SK-N-SH treated with all-trans-retinoic acid at 6 μM for 48 hours (cell line): ENCODE measurements around the gene RASA3.
A peak's percentile ranks its signal among the peaks of the same experiment; 100 is the strongest.
"Not testable (repeated sequence)": the region's sequence is repeated elsewhere in the genome, so short reads cannot be mapped to it uniquely, and the experiment has no call there.

Source experiments
- ATAC-seq: fragments of 200-7000 bp; cut with Tn5 transposase; 3 replicates; pipeline ENCODE4 v1.9.1; 2020; ENCODE audit warnings: mild to moderate bottlenecking, moderate library complexity
- BACH2 ChIP-seq: fragments of 250-450 bp; sonication (Bioruptor Pico); IDR thresholded peaks from 2 replicates; pipeline ENCODE4 v1.9.0; 2021; ENCODE audit warnings: mild to moderate bottlenecking, borderline replicate concordance
- CSDC2 ChIP-seq: fragments of 250-450 bp; sonication (Bioruptor Pico); IDR thresholded peaks from 2 replicates; pipeline ENCODE4 v1.5.0; 2020; ENCODE audit warnings: mild to moderate bottlenecking, moderate library complexity
- ESRRG ChIP-seq: fragments of 250-450 bp; sonication (Bioruptor Pico); IDR thresholded peaks from 2 replicates; pipeline ENCODE4 v1.6.1; 2021; ENCODE audit warnings: mild to moderate bottlenecking
- GLIS3 ChIP-seq: fragments of 250-450 bp; sonication (Bioruptor Pico); IDR thresholded peaks from 2 replicates; pipeline ENCODE4 v1.5.0; 2020; ENCODE audit warnings: mild to moderate bottlenecking, moderate library complexity
- ISL1 ChIP-seq: fragments of 250-450 bp; sonication (Bioruptor Pico); IDR thresholded peaks from 2 replicates; pipeline ENCODE4 v2.1.2; 2022; ENCODE audit warnings: mild to moderate bottlenecking, moderate library complexity
- SNAI2 ChIP-seq: fragments of 250-450 bp; sonication (Bioruptor Pico); IDR thresholded peaks from 2 replicates; pipeline ENCODE4 v1.5.0; 2020; ENCODE audit warnings: mild to moderate bottlenecking, moderate library complexity
- TOX ChIP-seq: fragments of 250-450 bp; sonication (Bioruptor Pico); IDR thresholded peaks from 2 replicates; pipeline ENCODE4 v1.8.0; 2021; ENCODE audit warnings: mild to moderate bottlenecking, moderate library complexity, borderline replicate concordance
- ZC3H10 ChIP-seq: fragments of 250-450 bp; sonication (Bioruptor Pico); IDR thresholded peaks from 2 replicates; pipeline ENCODE4 v1.5.1; 2021; ENCODE audit warnings: mild to moderate bottlenecking, moderate library complexity
- ZFP3 ChIP-seq: fragments of 250-450 bp; sonication (Bioruptor Pico); IDR thresholded peaks from 2 replicates; pipeline ENCODE4 v1.5.0; 2020; ENCODE audit warnings: mild to moderate bottlenecking, moderate library complexity
- ZFP30 ChIP-seq: fragments of 450-650 bp; formaldehyde crosslinking; IDR thresholded peaks from 2 replicates; pipeline ENCODE4 v1.5.0; 2022; ENCODE audit warnings: mild to moderate bottlenecking, moderate library complexity
- ZNF565 ChIP-seq: fragments of 450-650 bp; formaldehyde crosslinking; conservative IDR thresholded peaks from 2 replicates; pipeline ENCODE4 v1.5.0; 2020; ENCODE audit warnings: low read depth, mild to moderate bottlenecking, moderate library complexity
- ZNF8 ChIP-seq: fragments of 450-650 bp; formaldehyde crosslinking; IDR thresholded peaks from 2 replicates; pipeline ENCODE4 v1.5.0; 2020; ENCODE audit warnings: mild to moderate bottlenecking, moderate library complexity
- TF ChIP-seq, protein P1 (sequence below): fragments of 250-450 bp; sonication (Bioruptor Pico); IDR thresholded peaks from 2 replicates; pipeline ENCODE4 v1.8.0; 2020; ENCODE audit warnings: mild to moderate bottlenecking, moderate library complexity, borderline replicate concordance
- TF ChIP-seq, protein P2 (sequence below): fragments of 250-450 bp; sonication (Bioruptor Pico); IDR thresholded peaks from 2 replicates; pipeline ENCODE4 v1.5.1; 2020; ENCODE audit warnings: low read depth, mild to moderate bottlenecking, moderate library complexity
- TF ChIP-seq, protein P3 (sequence below): fragments of 250-450 bp; sonication (Bioruptor Pico); IDR thresholded peaks from 2 replicates; pipeline ENCODE4 v1.5.0; 2020; ENCODE audit warnings: mild to moderate bottlenecking, moderate library complexity
- TF ChIP-seq, protein P4 (sequence below): fragments of 250-450 bp; sonication (Bioruptor Pico); IDR thresholded peaks from 2 replicates; pipeline ENCODE4 v1.5.1; 2021; ENCODE audit warnings: mild to moderate bottlenecking, moderate library complexity

The RASA3 gene

DNA sequence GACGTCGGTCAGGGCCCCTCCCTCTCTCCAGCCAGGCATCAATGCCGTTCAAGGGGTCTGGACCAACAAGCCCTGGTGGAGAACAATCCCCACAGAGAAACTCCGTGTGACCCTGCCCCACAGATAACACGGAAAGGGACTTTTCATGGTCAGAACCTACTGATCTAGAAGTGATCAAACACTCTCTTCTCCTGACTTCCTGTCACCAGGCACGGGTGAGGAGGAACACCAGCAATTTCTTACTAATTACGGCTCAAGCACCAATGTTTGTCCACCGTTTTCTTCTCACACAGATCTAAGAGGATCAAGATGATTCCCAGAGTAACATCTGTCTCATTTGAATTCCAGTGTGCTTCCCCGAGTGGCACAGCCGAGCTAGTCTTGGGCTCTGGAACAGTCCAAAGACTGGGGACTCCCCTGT, 11.8 kb downstream of the RASA3 start:
- ATAC-seq, result no peak
- TF ChIP-seq, protein P1, sequence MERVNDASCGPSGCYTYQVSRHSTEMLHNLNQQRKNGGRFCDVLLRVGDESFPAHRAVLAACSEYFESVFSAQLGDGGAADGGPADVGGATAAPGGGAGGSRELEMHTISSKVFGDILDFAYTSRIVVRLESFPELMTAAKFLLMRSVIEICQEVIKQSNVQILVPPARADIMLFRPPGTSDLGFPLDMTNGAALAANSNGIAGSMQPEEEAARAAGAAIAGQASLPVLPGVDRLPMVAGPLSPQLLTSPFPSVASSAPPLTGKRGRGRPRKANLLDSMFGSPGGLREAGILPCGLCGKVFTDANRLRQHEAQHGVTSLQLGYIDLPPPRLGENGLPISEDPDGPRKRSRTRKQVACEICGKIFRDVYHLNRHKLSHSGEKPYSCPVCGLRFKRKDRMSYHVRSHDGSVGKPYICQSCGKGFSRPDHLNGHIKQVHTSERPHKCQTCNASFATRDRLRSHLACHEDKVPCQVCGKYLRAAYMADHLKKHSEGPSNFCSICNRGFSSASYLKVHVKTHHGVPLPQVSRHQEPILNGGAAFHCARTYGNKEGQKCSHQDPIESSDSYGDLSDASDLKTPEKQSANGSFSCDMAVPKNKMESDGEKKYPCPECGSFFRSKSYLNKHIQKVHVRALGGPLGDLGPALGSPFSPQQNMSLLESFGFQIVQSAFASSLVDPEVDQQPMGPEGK (CRISPR knock-in tag), result no peak
- TF ChIP-seq SNAI2 (no peak), ZFP3 (CRISPR knock-in tag) (no peak), TOX (CRISPR knock-in tag) (no peak), ZNF8 (no peak), CSDC2 (no peak), ISL1 (CRISPR knock-in tag) (no peak), GLIS3 (CRISPR knock-in tag) (no peak)
- TF ChIP-seq, protein P2, sequence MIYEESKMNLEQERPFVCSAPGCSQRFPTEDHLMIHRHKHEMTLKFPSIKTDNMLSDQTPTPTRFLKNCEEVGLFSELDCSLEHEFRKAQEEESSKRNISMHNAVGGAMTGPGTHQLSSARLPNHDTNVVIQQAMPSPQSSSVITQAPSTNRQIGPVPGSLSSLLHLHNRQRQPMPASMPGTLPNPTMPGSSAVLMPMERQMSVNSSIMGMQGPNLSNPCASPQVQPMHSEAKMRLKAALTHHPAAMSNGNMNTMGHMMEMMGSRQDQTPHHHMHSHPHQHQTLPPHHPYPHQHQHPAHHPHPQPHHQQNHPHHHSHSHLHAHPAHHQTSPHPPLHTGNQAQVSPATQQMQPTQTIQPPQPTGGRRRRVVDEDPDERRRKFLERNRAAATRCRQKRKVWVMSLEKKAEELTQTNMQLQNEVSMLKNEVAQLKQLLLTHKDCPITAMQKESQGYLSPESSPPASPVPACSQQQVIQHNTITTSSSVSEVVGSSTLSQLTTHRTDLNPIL (CRISPR knock-in tag), result no peak
- TF ChIP-seq, protein P3, sequence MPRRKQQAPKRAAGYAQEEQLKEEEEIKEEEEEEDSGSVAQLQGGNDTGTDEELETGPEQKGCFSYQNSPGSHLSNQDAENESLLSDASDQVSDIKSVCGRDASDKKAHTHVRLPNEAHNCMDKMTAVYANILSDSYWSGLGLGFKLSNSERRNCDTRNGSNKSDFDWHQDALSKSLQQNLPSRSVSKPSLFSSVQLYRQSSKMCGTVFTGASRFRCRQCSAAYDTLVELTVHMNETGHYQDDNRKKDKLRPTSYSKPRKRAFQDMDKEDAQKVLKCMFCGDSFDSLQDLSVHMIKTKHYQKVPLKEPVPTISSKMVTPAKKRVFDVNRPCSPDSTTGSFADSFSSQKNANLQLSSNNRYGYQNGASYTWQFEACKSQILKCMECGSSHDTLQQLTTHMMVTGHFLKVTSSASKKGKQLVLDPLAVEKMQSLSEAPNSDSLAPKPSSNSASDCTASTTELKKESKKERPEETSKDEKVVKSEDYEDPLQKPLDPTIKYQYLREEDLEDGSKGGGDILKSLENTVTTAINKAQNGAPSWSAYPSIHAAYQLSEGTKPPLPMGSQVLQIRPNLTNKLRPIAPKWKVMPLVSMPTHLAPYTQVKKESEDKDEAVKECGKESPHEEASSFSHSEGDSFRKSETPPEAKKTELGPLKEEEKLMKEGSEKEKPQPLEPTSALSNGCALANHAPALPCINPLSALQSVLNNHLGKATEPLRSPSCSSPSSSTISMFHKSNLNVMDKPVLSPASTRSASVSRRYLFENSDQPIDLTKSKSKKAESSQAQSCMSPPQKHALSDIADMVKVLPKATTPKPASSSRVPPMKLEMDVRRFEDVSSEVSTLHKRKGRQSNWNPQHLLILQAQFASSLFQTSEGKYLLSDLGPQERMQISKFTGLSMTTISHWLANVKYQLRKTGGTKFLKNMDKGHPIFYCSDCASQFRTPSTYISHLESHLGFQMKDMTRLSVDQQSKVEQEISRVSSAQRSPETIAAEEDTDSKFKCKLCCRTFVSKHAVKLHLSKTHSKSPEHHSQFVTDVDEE, result no peak

DNA sequence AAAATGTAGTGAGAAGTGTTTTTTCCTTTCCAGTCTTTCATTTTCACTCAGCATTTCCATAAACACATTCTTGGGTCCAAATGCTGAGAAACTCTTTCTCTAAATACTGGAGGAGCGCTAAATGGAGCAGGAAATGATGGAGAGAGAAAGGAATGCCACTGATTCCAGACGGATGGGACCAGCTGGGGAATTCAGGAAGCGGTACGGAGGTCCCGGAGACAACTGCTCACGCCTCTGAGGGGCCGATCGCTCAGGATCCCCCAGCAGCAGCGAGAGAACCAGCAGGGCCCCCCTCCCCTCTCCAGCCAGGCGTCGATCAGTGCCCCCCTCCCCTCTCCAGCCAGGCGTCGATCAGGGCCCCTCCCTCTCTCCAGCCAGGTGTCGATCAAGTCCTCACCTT, 13.2 kb downstream of the RASA3 start:
- peak; percentile 93 for ATAC-seq
- TF ChIP-seq, protein P2 (CRISPR knock-in tag), result 0 out of 2 replicates have a peak, but pooled peaks have one; percentile 58
- TF ChIP-seq BACH2 (CRISPR knock-in tag), result no peak

DNA sequence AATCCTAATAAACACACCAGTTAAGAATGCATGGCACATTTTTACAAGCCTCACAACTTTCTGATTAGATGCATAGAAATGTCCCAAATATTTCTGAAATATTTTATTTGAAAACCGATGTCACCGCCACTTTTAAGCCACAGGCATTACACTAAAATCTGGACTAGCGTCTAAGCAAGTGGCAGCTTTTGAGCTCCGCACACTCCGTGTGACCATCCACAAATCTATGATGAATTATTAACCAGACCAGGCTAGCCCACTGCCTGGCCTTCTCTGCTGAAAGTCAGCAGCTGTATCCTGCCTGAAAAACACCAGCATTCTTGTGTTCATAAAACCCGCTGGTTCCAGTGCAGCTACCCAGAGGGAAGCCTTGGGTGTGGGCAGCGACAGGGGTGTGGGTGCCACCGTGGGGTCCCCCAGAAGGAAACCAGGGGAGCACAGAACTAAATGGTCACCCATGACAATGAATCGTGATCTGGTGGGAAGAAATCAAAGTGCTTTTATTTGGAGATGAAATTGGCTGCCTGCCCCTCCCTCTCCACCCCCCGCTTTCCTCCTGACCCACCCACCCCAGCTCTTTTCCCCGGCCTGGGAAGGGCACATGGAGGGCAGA, 13.8 kb downstream of the RASA3 start:
- TF ChIP-seq, protein P3, result no peak
- TF ChIP-seq ISL1 (CRISPR knock-in tag) (no peak), ESRRG (no peak)

DNA sequence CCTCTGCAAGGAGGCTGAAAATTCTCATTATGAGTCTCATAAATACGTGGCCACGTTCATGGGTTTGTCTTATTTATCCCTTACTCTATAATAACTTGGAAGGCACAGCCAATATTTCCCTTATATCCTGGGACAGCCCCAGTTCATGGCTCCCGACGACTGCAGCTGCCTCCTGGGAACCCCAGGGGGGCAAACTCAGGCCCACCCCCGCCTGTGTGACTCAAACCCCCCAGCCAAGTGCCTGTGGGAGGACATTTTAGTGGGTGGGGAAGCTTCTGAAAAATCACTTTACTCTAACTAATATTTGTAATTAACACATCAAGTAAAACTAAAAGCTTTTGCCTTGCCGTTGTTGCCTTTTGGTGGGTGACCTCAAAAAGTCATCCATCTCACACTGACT, 14.3 kb downstream of the RASA3 start:
- TF ChIP-seq ZNF8, result no peak
- TF ChIP-seq ZFP3 (CRISPR knock-in tag), result no peak
- TF ChIP-seq SNAI2, result no peak
- no peak for ATAC-seq

More for the DNA sequence above, 13.8 kb downstream of the RASA3 start:
- peak; percentile 77 for ATAC-seq

DNA sequence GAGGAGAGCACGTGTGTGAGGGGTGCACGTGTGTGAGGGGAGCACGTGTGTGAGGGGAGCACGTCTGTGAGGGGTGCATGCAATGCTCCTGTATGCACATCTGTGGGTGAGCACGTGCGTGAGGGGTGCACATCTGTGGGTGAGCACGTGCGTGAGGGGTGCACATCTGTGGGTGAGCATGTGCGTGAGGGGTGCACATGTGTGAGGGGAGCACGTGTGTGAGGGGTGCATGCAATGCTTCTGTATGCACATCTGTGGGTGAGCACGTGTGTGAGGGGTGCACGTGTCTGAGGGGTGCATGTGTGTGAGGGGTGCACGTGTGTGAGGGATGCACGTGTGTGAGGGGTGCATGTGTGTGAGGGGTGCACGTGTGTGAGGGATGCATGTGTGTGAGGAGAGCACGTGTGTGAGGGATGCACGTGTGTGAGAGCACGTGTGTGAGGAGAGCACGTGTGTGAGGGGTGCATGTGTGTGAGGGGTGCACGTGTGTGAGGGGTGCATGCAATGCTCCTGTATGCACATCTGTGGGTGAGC, 15.0 kb downstream of the RASA3 start:
- not testable (repeated sequence) for ATAC-seq

DNA sequence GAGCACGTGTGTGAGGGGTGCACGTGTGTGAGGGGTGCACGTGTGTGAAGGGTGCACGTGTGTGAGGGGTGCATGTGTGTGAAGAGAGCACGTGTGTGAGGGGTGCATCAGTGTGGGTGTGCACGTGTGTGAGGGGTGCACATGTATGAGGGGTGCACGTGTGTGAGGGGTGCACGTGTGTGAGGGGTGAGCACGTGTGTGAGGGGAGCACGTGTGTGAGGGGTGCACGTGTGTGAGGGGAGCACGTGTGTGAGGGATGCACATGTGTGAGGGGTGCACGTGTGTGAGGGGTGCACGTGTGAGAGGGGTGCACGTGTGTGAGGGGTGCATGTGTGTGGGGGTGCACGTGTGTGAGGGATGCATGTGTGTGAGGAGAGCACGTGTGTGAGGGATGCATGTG, 15.7 kb downstream of the RASA3 start:
- ATAC-seq, result no peak
- TF ChIP-seq ESRRG (no peak), ZFP30 (no peak), TOX (CRISPR knock-in tag) (no peak), SNAI2 (no peak), GLIS3 (CRISPR knock-in tag) (no peak), BACH2 (CRISPR knock-in tag) (no peak), ZC3H10 (no peak), ZNF565 (CRISPR knock-in tag) (no peak), ZNF8 (no peak)
- TF ChIP-seq, protein P3, result no peak
- TF ChIP-seq, protein P4, sequence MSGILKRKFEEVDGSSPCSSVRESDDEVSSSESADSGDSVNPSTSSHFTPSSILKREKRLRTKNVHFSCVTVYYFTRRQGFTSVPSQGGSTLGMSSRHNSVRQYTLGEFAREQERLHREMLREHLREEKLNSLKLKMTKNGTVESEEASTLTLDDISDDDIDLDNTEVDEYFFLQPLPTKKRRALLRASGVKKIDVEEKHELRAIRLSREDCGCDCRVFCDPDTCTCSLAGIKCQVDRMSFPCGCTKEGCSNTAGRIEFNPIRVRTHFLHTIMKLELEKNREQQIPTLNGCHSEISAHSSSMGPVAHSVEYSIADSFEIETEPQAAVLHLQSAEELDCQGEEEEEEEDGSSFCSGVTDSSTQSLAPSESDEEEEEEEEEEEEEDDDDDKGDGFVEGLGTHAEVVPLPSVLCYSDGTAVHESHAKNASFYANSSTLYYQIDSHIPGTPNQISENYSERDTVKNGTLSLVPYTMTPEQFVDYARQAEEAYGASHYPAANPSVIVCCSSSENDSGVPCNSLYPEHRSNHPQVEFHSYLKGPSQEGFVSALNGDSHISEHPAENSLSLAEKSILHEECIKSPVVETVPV (CRISPR knock-in tag), result no peak
